HL-60/S4 (cell line): Measurements from ENCODE around the gene SLC35C1.

Source experiments
- in situ Hi-C: fragments of 300-500 bp; cut with MboI; formaldehyde crosslinking; loops from 2 replicates; pipeline ENCODE4 v1.14.3; 2022; ENCODE audit warnings: low sequenced_read_pairs

SLC35C1 gene

GRCh38 chr11:45843158-45843924 lies 38.4 kb downstream of the SLC35C1 start:
- in situ Hi-C loops = no loop called here

DNA sequence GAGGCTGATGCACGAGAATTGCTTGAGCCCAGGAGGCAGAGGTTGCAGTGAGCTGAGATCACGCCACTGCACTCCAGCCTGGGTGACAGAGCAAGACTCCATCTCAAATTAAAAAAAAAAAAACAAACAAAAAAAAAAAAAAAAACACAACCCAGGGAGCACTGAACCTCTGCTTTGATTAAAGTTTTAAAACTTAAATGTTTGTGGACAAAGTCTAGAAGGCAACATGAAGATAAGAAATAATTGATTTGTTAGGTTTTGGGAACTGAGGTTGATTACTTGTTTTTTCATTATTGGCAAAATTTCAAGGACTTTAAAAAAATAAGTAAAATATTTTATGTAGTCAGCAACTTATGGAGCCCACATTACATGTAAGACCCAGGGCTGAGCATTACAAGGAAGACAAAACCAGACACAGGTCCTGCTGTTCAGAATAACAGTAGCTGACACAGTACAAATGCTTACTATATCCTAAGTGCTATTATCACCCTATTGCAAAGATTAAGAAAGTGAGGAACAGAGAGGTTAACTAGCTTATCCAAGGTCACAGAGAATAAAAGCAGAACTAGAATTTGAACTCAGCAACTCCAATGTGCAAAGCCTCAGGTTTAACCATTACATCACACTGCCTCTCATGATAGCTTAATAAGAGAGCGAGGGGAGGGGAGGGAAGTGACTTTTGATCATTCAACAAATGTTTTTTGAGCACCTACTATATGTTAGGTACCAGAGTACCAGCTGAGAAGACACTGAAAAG lies 40.1 kb downstream of the SLC35C1 start:
- in situ Hi-C loops = no loop called here

GRCh38 chr11:45846174-45846675 lies 41.3 kb downstream of the SLC35C1 start:
- in situ Hi-C loops = no loop called here

GRCh38 chr11:45846974-45847910 lies 42.3 kb downstream of the SLC35C1 start, which contains the start of gene CRY2:
Gene CRY2 (plus strand): TSS chr11:45847475. CDS start chr11:45847491, 16 bp downstream.
- in situ Hi-C loops = no loop called here

DNA sequence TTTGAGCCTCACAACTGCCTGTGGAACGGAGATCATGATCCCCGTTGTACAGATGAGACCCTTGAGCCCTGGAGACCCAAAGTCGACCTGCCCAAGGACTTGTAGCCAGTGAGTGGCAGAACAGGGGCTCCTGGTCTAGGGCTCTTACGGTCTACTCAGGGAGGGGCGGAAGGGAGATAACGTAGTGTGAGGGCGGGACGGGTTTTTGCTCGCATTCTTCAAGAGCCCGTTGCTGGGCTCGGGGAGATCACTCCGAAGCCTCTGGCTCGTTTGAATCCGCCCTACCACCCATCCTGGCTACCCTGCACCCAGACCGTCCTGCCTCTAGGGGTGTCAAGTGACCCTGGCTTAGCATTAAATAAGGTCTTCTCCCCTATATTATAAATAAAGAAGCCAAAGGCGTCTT lies 43.0 kb downstream of the SLC35C1 start:
- in situ Hi-C loops = no loop called here

DNA sequence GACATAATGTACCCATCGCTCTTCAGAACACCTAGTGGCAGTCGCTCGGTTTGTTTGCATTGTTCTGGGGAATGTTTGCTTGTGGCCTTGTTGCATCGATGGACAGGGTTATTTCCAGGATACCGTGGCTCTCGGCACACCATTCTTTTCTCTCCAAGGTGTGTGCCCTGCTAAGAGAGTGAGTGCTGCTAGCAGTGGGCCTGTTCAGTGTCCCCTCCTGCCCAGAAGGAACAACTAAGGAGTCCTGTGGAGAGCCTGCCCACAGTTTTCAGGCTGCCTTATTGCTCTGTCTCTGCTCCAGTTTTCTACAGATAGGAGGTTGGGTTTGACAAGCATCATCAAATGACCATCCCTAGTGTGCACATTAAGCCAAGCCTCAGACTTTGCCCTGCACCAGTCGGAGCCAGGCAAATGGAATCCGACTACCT lies 43.7 kb downstream of the SLC35C1 start:
- in situ Hi-C loops = no loop called here

DNA sequence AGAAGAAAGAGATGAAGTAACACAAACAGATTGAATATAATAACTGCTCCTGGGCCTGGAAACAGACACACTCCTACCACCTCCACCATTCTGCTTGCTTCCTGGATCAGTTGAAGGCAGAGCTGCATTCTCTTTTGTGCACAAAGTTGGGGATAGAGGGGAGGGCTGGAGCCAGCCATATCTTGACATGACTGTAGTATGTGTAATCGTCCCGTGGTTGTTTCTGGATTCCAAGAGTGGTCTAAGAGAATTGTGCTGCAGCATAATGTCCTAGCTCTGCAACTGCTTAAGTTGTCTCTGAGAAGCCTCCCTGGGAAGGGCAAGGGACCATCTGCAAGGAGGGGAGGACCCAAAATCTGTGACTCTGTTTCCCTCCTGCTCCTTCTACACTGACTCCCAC lies 45.5 kb downstream of the SLC35C1 start:
- in situ Hi-C loops = no loop called here

DNA sequence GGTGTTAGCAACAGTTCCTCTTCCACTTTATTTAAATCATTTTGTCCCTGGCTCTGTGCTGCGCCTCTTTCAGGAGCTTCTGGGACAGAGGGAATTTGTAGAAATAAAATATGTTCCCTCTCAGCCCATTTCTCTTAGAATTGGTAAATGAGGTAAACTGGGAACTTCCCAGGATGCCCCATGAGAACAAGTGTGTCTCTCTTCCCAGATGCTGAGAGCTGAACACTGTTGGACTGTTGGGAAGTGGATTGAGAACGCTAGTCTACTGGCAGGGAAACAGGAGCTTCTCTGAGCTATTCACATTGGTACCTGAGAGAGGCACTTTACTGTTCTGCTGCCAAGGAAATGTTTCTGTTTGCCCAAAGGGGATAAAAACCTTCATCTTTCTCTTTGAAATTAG lies 46.3 kb downstream of the SLC35C1 start:
- in situ Hi-C loops = no loop called here

- in situ Hi-C loops = no loop called here
Measured at GRCh38 chr11:45852018-45852711, 47.2 kb downstream of the SLC35C1 start.

DNA sequence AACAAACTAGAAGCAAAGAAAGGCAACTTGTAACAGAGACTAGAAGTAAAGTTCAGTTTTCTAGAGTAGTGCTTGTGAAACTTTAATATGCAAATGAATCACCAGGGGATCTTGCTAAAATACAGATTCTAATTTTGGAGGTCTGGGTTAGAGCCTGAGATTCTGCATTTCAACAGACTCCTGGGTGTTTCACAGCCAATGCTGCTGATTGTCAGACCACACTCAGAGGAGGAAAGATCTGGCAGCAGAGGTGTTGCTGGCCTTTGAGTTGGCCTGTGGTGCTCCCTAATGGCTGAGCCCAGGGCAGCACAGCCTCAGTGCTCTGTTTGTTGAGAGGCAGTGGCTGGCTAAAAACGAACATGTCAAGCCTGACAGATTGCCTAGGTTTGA lies 47.8 kb downstream of the SLC35C1 start:
- in situ Hi-C loops = no loop called here

DNA sequence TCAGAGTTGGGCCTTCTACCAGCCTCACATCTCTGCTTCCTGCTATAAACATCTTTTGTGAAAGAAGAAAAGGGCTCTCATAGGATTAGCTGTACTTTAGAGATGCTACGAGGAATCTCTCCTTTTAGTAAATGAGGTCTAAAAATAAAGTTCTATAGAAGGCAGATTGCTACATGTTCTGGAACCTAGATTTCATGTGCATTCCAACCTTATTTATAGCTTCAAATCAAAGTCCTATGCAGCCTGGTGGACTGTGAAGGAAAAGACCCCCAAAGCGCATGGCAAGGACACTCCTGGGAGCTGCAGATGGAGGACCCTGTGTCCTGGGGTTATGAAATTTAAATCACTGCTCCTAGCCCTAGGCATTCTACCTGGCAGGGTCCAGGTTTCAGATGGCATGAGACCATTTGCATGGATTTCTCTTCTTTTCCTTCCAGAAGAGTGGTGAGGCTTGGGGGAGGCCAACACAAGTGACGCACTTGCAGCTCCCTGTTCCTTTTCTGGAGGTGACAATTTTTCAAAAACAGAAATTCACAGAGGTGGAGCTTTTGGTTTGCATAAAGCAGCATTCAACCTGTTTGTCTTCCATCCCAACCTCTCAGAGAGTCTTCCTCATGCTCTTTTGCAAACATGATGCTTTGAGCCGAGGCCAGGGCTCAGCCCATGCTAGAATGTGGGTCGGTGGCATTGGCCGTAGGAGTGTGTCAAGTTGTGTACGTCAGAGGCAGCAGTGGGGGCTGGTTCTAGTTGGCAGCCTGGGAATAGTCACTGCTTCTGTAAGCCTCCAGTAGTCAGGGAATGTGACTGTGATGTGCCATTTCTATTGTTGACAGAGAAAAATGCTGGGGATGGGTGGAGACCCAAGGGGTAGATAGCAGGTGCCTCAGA lies 48.6 kb downstream of the SLC35C1 start:
- in situ Hi-C loops = no loop called here

DNA sequence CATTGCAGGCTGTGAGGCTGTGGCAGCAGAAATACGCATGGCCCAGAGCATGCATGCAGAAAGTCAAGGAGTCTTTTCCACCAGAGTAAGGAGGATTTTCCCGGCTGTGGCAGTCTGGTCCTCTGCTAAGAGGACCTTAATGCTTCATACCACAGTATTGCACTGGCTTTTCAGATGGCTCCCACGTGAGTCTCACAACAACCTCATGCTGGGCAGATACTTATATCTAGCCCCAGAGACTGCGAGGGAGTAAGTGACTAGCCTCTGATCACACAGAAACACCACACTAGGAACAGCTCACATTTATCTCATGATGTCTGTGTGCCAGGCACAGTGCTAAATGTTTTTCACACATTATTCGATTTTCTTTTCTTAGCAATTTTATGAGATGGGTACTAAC lies 50.4 kb downstream of the SLC35C1 start:
- in situ Hi-C loops = no loop called here

DNA sequence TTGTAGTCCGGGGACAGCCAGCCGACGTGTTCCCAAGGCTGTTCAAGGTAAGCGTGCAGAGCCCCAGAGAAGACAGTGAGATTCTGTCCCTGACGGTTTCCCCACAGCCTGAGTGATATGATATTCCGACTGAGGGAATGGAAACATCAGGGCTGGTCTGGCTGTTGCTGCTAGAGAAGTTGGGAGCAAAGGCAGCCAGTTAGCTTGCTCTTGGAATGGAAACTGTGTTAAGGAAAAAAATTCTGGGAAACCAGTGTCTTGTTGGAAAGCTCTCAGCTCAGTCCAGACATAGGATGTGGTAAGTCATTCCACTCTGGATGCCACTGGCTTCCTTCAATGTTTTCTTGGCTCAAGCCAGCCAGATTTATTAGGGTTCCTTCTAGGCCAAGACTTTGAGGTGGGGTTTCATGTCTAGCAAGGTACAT lies 51.1 kb downstream of the SLC35C1 start:
- in situ Hi-C loops = no loop called here

DNA sequence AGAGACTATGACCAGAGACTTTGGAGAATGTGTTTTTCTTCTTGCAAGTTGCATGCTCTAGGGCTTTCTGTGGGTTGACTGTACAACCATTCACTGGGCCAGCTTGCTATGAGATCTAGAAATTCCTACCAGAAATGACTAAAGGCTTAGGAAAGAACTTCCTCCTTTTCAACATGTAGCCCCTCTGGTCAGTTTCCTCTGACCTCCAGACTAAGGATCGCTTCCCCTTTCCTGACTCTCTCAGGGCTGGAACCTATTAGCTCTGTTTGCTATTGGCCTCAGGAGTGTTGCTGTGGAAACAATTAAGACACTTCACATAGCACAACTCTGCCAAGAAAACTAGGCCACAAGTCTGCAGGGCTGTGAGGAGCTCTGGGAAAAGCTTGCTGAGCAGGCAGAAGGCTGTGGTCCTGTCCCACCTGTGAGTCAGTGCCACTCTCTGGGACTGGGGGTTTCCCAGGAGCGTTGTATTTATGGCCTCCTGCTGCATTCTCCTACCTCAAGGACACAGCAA lies 53.1 kb downstream of the SLC35C1 start:
- in situ Hi-C loops = no loop called here

DNA sequence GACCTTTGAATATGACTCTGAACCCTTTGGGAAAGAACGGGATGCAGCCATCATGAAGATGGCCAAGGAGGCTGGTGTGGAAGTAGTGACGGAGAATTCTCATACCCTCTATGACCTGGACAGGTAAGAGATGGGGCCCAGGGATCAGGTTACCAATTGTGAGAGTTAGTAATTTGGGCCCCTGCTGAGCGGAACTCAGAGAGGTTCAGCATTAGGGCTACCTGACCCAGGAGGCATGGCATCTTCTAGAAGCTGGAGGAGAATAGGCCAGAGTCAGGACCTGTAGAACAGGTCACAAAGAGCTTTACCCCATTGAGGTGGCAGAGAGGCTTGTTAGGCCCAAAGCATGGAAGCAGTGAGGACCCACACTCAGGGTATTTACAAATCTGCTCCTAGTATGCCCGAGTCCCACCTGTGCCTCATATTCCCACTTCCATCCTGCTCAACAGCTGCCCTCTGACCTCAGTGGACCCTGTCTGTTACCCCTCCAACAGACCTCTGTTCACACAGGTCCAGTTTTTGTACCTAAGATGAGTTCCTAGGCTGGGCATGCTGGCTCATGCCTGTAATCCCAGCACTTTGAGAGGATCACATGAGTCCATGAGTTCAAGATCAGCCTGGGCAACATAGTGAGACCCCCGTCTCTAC lies 53.9 kb downstream of the SLC35C1 start:
- in situ Hi-C loops = no loop called here

- in situ Hi-C loops = no loop called here
Measured at GRCh38 chr11:45859661-45860140, 54.8 kb downstream of the SLC35C1 start.

DNA sequence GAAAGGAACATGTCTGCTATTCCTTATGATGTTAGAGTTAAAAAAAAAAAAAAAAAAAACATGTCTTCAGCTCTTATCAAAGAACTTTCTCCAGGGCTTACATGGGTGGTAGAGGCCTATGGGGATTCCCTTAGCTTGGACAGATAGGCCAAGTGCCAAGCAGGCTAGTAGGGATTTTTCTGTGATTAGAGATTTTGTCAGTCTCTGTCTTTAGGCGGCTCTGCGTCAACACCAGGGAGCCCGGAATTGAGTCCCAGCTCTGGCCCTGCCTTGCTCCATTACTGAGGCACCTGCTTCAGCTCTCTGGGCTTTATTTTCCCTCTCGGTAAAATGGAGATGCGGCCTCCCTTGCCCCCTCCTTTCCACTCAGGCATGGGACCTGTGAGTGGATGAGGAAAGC lies 55.4 kb downstream of the SLC35C1 start:
- in situ Hi-C loops = no loop called here

- in situ Hi-C loops = no loop called here
Measured at GRCh38 chr11:45860764-45861510, 56.0 kb downstream of the SLC35C1 start.
